ENCODE results near the gene OSBPL8.

OSBPL8 gene

GRCh38 chr12:76546889-76547288, 12.7 kb downstream of the OSBPL8 start:
- H3K27ac ChIP-seq: no peak overlapping the region
- TF ChIP-seq CTCF (IDR thresholded peaks at IDR 0.05) (no peak), ZFX (IDR thresholded peaks at IDR 0.05; ENCODE audit: borderline replicate concordance) (no peak)

GRCh38 chr12:76545486-76545885, 14.1 kb downstream of the OSBPL8 start:
- H3K27ac ChIP-seq: no peak overlapping the region
- no peak for TF ChIP-seq CTCF (IDR thresholded peaks at IDR 0.05)
- TF ChIP-seq ZFX (IDR thresholded peaks at IDR 0.05; ENCODE audit: borderline replicate concordance): no peak

GRCh38 chr12:76544601-76545261, 14.8 kb downstream of the OSBPL8 start:
- TF ChIP-seq ZFX (IDR thresholded peaks at IDR 0.05; ENCODE audit: borderline replicate concordance) (no peak), CTCF (IDR thresholded peaks at IDR 0.05) (no peak)
- H3K27ac ChIP-seq: no peak overlapping the region

- H3K27ac ChIP-seq: no peak overlapping the region
- TF ChIP-seq CTCF (IDR thresholded peaks at IDR 0.05) (no peak), ZFX (IDR thresholded peaks at IDR 0.05; ENCODE audit: borderline replicate concordance) (no peak)
Measured at GRCh38 chr12:76543813-76544347, 15.7 kb downstream of the OSBPL8 start.

GRCh38 chr12:76542908-76543307, 16.7 kb downstream of the OSBPL8 start:
- TF ChIP-seq ZFX (IDR thresholded peaks at IDR 0.05; ENCODE audit: borderline replicate concordance): no peak
- no peak for TF ChIP-seq CTCF (IDR thresholded peaks at IDR 0.05)
- H3K27ac ChIP-seq: no peak overlapping the region

GRCh38 chr12:76539727-76540126, 19.8 kb downstream of the OSBPL8 start:
- TF ChIP-seq ZFX (IDR thresholded peaks at IDR 0.05; ENCODE audit: borderline replicate concordance) (no peak), CTCF (IDR thresholded peaks at IDR 0.05) (no peak)
- H3K27ac ChIP-seq: no peak overlapping the region

GRCh38 chr12:76537923-76538322, 21.6 kb downstream of the OSBPL8 start:
- TF ChIP-seq ZFX (IDR thresholded peaks at IDR 0.05; ENCODE audit: borderline replicate concordance): no peak
- no peak for TF ChIP-seq CTCF (IDR thresholded peaks at IDR 0.05)
- no peak overlapping the region for H3K27ac ChIP-seq

Measured in 22Rv1 (cell line).